Spleen (tissue), 11 donors: Measurements from ENCODE around the gene PRR23E. TPM values are rescaled to one million over a fixed set of nuclear protein-coding genes. Genes with fewer than 3 reads are reported as not detected.

Source experiments
- DNase-seq: peaks from one replicate; pipeline ENCODE4 v3.0.0-alpha.2; 2020
- H3K27ac ChIP-seq, 8 donors: fragments of 200-600 bp; sonication (generic) in 7 of 8; 1 replicate in 4 of 8; 2 replicates in 4 of 8; pipeline versions ENCODE4 v1.5.0 to v1.8.0; 2016 to 2021; ENCODE audit warnings: inconsistent platforms in 4 of 8, mild to moderate bottlenecking in 4 of 8, moderate library complexity in 1 of 8
- H3K27me3 ChIP-seq, 7 donors: fragments of 200-600 bp; sonication (generic) in 6 of 7; replicated peaks in 1 of 7; 1 replicate in 4 of 7; 2 replicates in 3 of 7; pipeline versions ENCODE4 v1.5.0 to v1.8.0; 2016 to 2021; ENCODE audit warnings: inconsistent platforms in 3 of 7, mild to moderate bottlenecking in 1 of 7
- H3K36me3 ChIP-seq, 6 donors: fragments of 200-600 bp; sonication (generic) in 5 of 6; 1 replicate in 4 of 6; 2 replicates in 2 of 6; pipeline versions ENCODE4 v1.5.0 to v1.8.0; 2016 to 2021; ENCODE audit warnings: inconsistent platforms in 2 of 6
- H3K4me1 ChIP-seq, 6 donors: fragments of 200-600 bp; sonication (generic) in 5 of 6; 1 replicate in 3 of 6; 2 replicates in 3 of 6; pipeline versions ENCODE4 v1.5.0 to v1.8.0; 2016 to 2021; ENCODE audit warnings: inconsistent platforms in 3 of 6
- H3K4me3 ChIP-seq, 8 donors: fragments of 200-600 bp; sonication (generic) in 7 of 8; 1 replicate in 4 of 8; 2 replicates in 4 of 8; pipeline versions ENCODE4 v1.5.0 to v1.8.0; 2016 to 2021; ENCODE audit warnings: inconsistent platforms in 4 of 8, mild to moderate bottlenecking in 4 of 8, moderate library complexity in 2 of 8
- H3K9me3 ChIP-seq, 8 donors: fragments of 200-600 bp; sonication (generic) in 7 of 8; 1 replicate in 4 of 8; 2 replicates in 4 of 8; pipeline versions ENCODE4 v1.5.0 to v1.8.0; 2016 to 2021; ENCODE audit warnings: inconsistent platforms in 4 of 8
- CTCF ChIP-seq, 11 experiments: fragments of 200-600 bp in 7 of 11; fragments of 450-650 bp in 4 of 11; sonication (generic) in 4 of 11; IDR thresholded peaks in 8 of 11; conservative IDR thresholded peaks in 3 of 11; 1 replicate in 7 of 11; 2 replicates in 4 of 11; pipeline versions ENCODE4 v1.4.0 to v1.8.0; 2016 to 2021; ENCODE audit warnings: antibody characterized with exemption in 11 of 11, inconsistent platforms in 4 of 11, mild to moderate bottlenecking in 1 of 11
- POLR2A ChIP-seq, 3 donors: fragments of 450-650 bp; IDR thresholded peaks; one replicate each; pipeline ENCODE4 v1.5.1; 2017; ENCODE audit warnings: antibody characterized with exemption in 3 of 3, mild to moderate bottlenecking in 1 of 3
- POLR2AphosphoS5 ChIP-seq, 3 donors: sonication (generic); formaldehyde crosslinking; IDR thresholded peaks; one replicate each; pipeline ENCODE4 v1.5.1; 2017; ENCODE audit warnings: antibody characterized with exemption in 3 of 3
- WGBS, 5 donors: extraction: QIAGEN DNeasy Blood & Tissue Kit in 3 of 5; methylation state at CpG; one replicate each; pipeline versions ENCODE4 v1.1.5 to v1.1.7; 2013 to 2018; 5-methylcytosine and 5-hydroxymethylcytosine counted together
- intact Hi-C: fragments of 100-400 bp; cut with DNase I; formaldehyde crosslinking; loops from one replicate; pipeline ENCODE4 v1.15.0; 2023; ENCODE audit warnings: low total_unique reads
- polyA plus RNA-seq, 3 donors: library from polyadenylated mRNA; stranded (reverse); fragments of 200-250 nt; gene quantifications; one replicate each; pipeline ENCODE4 v1.2.1, GENCODE V29; 2013
- total RNA-seq, 7 donors: library from RNA; depleted of rRNA in 3 of 7; stranded (reverse); fragments of >200 nt in 3 of 7; fragmentation: NEBNext Ultra II Directional in 4 of 7; extraction: Animal tissue kit (Norgen Biotek cat#: 25700) in 4 of 7; gene quantifications; one replicate each; pipeline versions ENCODE4 v1.1.0 to v1.2.1, GENCODE V29; 2016 to 2021
- donor health status: healthy with polysubstance abuse.
- donor health status: DM: no; HTN: no; CAD: no; lungs with moderate emphysema.
- donor health status: DM: no; HTN: no; CAD: no.
- donor health status: Bipolar disorder and iron deficiency.
- donor health status: healthy.
- donor health status: DM: no; HTN: no; CAD: no.
- donor health status: DM: yes; HTN: yes; CAD: no.

Gene PRR23E
- total and polyA plus RNA-seq, 10 donors, result not detected

GRCh38 chr3:127173516-127174166 is 19.3 kb upstream of the PRR23E start:
- H3K4me1 ChIP-seq, result peaks cover 0 to 12% (median 4%) of the 10 kb centered on the region in 6 donors
- WGBS, 5 donors, result 80 to 91% (median 82%) methylated on average over 5 of the region's 5 CpGs
- peaks cover 0 to 7% (median 0%) of the 10 kb centered on the region in 8 donors for H3K9me3 ChIP-seq
- no peak for TF ChIP-seq CTCF (IDR thresholded peaks at IDR 0.05 in 8 of 11, conservative IDR thresholded peaks at IDR 0.05 in 3 of 11)
- no peak for TF ChIP-seq POLR2AphosphoS5 (IDR thresholded peaks at IDR 0.05)
- TF ChIP-seq POLR2A (IDR thresholded peaks at IDR 0.05), result no peak
- DNase-seq, result no peak
- no peak overlapping the region for H3K27ac ChIP-seq
- peaks cover 0 to 54% (median 0%) of the 10 kb centered on the region in 7 donors for H3K27me3 ChIP-seq
- H3K4me3 ChIP-seq, result no peak overlapping the region
- intact Hi-C loops, result no loop called here
- no peaks in the 10 kb centered on the region for H3K36me3 ChIP-seq

GRCh38 chr3:127174284-127174683 is 18.6 kb upstream of the PRR23E start:
- WGBS, 5 donors, result 65 to 89% (median 73%) methylated on average over 3 to 4 of the region's 4 CpGs
- Histone ChIP-seq H3K36me3 (no peaks in the 10 kb centered on the region), H3K27ac (no peak overlapping the region), H3K4me1 (peaks cover 0 to 12% (median 4%) of the 10 kb centered on the region in 6 donors), H3K9me3 (peaks cover 0 to 14% (median 0%) of the 10 kb centered on the region in 8 donors), H3K27me3 (peaks cover 0 to 48% (median 0%) of the 10 kb centered on the region in 7 donors), H3K4me3 (no peak overlapping the region)
- DNase-seq, result no peak
- intact Hi-C loops, result no loop called here
- no peak for TF ChIP-seq POLR2A (IDR thresholded peaks at IDR 0.05)
- no peak for TF ChIP-seq POLR2AphosphoS5 (IDR thresholded peaks at IDR 0.05)
- no peak for TF ChIP-seq CTCF (IDR thresholded peaks at IDR 0.05 in 8 of 11, conservative IDR thresholded peaks at IDR 0.05 in 3 of 11)

- no peak for DNase-seq
- Histone ChIP-seq H3K4me3 (no peak overlapping the region), H3K36me3 (no peaks in the 10 kb centered on the region), H3K27ac (no peak overlapping the region), H3K4me1 (peaks cover 0 to 12% (median 4%) of the 10 kb centered on the region in 6 donors), H3K9me3 (peaks cover 0 to 17% (median 0%) of the 10 kb centered on the region in 8 donors), H3K27me3 (peaks cover 0 to 43% (median 0%) of the 10 kb centered on the region in 7 donors)
- WGBS, 5 donors, result 80 to 100% (median 86%) methylated on average over 1 to 2 of the region's 2 CpGs
- no peak for TF ChIP-seq CTCF (IDR thresholded peaks at IDR 0.05 in 8 of 11, conservative IDR thresholded peaks at IDR 0.05 in 3 of 11)
- no peak for TF ChIP-seq POLR2AphosphoS5 (IDR thresholded peaks at IDR 0.05)
- no peak for TF ChIP-seq POLR2A (IDR thresholded peaks at IDR 0.05)
- intact Hi-C loops, result no loop called here
Observed at GRCh38 chr3:127174715-127175140, 18.2 kb upstream of the PRR23E start.

- WGBS, 5 donors, result 87 to 96% (median 90%) methylated on average over 11 of the region's 11 CpGs
- Histone ChIP-seq H3K27me3 (peaks cover 0 to 42% (median 0%) of the 10 kb centered on the region in 7 donors), H3K9me3 (peaks cover 0 to 17% (median 0%) of the 10 kb centered on the region in 8 donors), H3K36me3 (no peaks in the 10 kb centered on the region), H3K4me3 (no peak overlapping the region), H3K27ac (no peak overlapping the region), H3K4me1 (peaks cover 0 to 12% (median 4%) of the 10 kb centered on the region in 6 donors)
- TF ChIP-seq POLR2A (IDR thresholded peaks at IDR 0.05) (no peak), CTCF (IDR thresholded peaks at IDR 0.05 in 8 of 11, conservative IDR thresholded peaks at IDR 0.05 in 3 of 11) (no peak), POLR2AphosphoS5 (IDR thresholded peaks at IDR 0.05) (no peak)
- DNase-seq, result no peak
- intact Hi-C loops, result no loop called here
Observed at GRCh38 chr3:127175272-127175671, 17.7 kb upstream of the PRR23E start.
